ENCODE measurements around the gene HOXD9. TPM values are rescaled to one million over a fixed set of nuclear protein-coding genes. Genes with fewer than 3 reads are reported as not detected.
A peak's percentile ranks its signal among the peaks of the same experiment; 100 is the strongest.

Gene HOXD9
- total RNA-seq, 1 donor = 0.36 TPM

DNA sequence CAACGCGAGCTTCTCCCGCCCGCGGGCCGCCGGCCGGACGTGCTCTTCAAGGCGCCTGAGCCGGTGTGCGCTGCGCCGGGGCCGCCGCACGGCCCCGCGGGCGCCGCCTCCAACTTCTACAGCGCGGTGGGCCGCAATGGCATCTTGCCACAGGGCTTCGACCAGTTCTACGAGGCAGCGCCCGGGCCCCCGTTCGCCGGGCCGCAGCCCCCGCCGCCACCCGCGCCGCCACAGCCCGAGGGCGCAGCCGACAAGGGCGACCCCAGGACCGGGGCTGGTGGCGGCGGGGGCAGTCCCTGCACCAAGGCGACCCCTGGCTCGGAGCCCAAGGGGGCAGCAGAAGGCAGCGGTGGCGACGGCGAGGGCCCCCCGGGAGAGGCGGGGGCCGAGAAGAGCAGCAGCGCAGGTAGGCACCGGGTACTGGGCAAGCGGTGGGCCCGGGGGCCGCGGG, 14.8 kb upstream of the HOXD9 start:
- no peak overlapping the region for H2AFZ ChIP-seq (ENCODE audit: low read length)
- H3K36me3 ChIP-seq (ENCODE audit: insufficient read depth, low read length) = no peaks in the 10 kb centered on the region
- peaks cover 91% of the 10 kb centered on the region for H3K27me3 ChIP-seq (ENCODE audit: insufficient read depth, low read length)
- no peaks in the 10 kb centered on the region for H3K9me3 ChIP-seq (ENCODE audit: low read depth, low read length)
- H3K4me2 ChIP-seq (ENCODE audit: insufficient read depth, low read length) = no peak overlapping the region
- no peaks in the 10 kb centered on the region for H4K20me1 ChIP-seq (ENCODE audit: insufficient read depth, low read length)
- peaks cover 3% of the 10 kb centered on the region for H3K4me1 ChIP-seq (ENCODE audit: insufficient read depth, low read length)
- DNase-seq (ENCODE audit: insufficient read length, low spot score, missing footprints) = no peak
- TF ChIP-seq CTCF (IDR thresholded peaks at IDR 0.05; ENCODE audit: extremely low read depth, low read depth, low read length) = no peak
- H3K27ac ChIP-seq (ENCODE audit: low read depth, low read length) = no peak overlapping the region
- H3K4me3 ChIP-seq (ENCODE audit: insufficient read depth, low read length) = no peak overlapping the region
- no peaks in the 10 kb centered on the region for H3K79me2 ChIP-seq (ENCODE audit: insufficient read depth, low read length)

DNA sequence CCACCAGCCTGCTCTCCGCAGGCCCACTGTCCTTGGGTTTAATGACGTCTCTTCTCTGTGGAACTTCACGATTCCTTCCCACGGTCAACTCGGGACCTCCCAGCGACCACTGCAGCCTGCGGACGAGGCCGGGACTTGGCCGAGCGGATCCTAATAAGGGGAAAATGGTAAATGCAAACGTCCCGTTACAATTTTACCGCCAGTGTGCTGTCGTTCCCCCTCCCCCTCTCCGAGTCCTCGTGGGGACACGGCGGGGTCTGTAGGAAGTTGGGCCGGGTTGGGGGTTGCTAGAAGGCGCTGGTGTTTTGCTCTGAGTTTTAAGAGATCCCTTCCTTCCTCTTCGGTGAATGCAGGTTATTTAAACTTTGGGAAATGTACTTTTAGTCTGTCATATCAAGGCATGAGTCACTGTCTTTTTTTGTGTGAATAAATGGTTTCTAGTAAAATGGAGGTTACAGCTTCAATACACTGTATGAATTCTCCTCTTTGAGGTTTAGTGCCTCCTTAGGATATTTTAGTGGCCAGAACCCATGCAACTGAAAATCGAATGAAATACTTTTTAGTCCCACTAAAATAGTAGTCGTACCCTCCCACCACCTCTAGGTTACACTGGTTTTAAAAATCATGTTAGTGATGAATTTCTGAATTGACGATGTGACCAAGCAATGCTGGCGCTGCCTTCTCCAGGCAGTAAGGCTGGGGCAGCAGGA, 13.2 kb upstream of the HOXD9 start:
- no peak overlapping the region for H3K4me2 ChIP-seq (ENCODE audit: insufficient read depth, low read length)
- H3K9me3 ChIP-seq (ENCODE audit: low read depth, low read length) = no peaks in the 10 kb centered on the region
- no peak overlapping the region for H2AFZ ChIP-seq (ENCODE audit: low read length)
- no peak overlapping the region for H3K27ac ChIP-seq (ENCODE audit: low read depth, low read length)
- no peak for TF ChIP-seq CTCF (IDR thresholded peaks at IDR 0.05; ENCODE audit: extremely low read depth, low read depth, low read length)
- peaks cover 91% of the 10 kb centered on the region for H3K27me3 ChIP-seq (ENCODE audit: insufficient read depth, low read length)
- no peaks in the 10 kb centered on the region for H3K4me1 ChIP-seq (ENCODE audit: insufficient read depth, low read length)
- no peaks in the 10 kb centered on the region for H3K79me2 ChIP-seq (ENCODE audit: insufficient read depth, low read length)
- no peaks in the 10 kb centered on the region for H4K20me1 ChIP-seq (ENCODE audit: insufficient read depth, low read length)
- DNase-seq (ENCODE audit: insufficient read length, low spot score, missing footprints) = peak; percentile 80
- no peak overlapping the region for H3K4me3 ChIP-seq (ENCODE audit: insufficient read depth, low read length)
- H3K36me3 ChIP-seq (ENCODE audit: insufficient read depth, low read length) = no peaks in the 10 kb centered on the region

DNA sequence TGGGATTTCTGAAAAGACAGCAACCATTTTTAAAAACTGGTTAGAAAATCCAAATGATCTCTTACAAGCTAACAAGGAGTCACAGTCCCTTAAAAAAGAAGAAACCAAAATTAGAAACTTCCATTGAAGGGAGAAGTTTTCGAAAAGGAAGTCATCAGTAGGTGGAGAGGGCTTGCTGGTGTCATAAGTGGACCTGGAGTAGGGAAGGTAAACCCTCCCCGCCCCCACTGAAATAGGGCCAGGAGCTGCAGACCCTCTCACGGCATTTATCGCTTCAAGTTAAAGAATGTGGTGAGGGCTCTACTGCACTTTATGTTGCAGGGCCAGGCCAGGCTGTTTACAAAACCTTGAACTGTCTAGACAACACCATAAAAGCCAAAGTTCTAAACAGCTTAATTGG, 12.6 kb upstream of the HOXD9 start:
- Histone ChIP-seq H3K4me2 (ENCODE audit: insufficient read depth, low read length) (no peak overlapping the region), H3K27ac (ENCODE audit: low read depth, low read length) (no peak overlapping the region), H3K4me3 (ENCODE audit: insufficient read depth, low read length) (no peak overlapping the region), H3K79me2 (ENCODE audit: insufficient read depth, low read length) (no peaks in the 10 kb centered on the region), H2AFZ (ENCODE audit: low read length) (no peak overlapping the region), H3K27me3 (ENCODE audit: insufficient read depth, low read length) (peaks cover 91% of the 10 kb centered on the region), H3K4me1 (ENCODE audit: insufficient read depth, low read length) (no peaks in the 10 kb centered on the region), H4K20me1 (ENCODE audit: insufficient read depth, low read length) (no peaks in the 10 kb centered on the region), H3K9me3 (ENCODE audit: low read depth, low read length) (no peaks in the 10 kb centered on the region), H3K36me3 (ENCODE audit: insufficient read depth, low read length) (no peaks in the 10 kb centered on the region)
- TF ChIP-seq CTCF (IDR thresholded peaks at IDR 0.05; ENCODE audit: extremely low read depth, low read depth, low read length) = no peak
- DNase-seq (ENCODE audit: insufficient read length, low spot score, missing footprints) = no peak

DNA sequence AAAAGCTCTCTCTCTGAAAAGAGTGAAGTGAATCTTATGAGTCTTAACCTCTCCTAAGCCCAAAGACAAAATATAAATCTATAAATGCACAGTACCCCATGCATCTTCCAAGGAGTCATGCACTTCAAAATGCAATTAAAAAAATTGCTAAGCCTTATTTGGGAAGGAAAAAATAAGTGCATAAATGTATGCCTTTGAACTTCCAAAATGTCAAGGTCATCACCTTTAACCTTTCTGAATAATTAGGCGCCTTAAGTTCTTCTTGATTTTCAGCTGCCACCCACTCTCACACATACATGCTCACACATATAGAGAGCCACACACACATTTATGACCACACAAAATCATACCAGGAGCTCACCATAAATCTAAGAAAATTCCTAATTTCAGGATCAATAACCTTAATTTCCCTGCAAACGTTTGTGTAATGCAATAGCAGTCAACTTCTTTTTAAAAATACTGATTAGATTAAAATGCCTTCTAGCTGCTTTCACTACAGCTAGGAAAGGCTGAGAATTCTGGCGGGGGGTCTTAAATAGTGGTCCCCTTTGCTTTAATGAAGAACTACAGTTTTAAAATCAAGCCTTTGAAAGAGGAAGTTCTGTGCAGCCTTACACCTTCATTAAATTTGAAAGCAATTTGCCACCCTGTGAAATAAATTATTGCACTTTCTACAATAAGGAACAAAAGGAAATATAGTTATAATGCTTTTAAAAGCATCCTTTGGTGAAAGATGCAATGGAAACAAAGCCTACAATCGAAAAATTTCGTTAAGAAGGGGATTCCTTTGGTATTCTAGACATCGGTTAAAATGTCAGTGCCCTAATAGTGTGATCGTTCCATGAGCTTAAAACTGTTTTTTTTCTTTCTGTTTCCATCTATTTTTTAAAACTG, 11.9 kb upstream of the HOXD9 start:
- H4K20me1 ChIP-seq (ENCODE audit: insufficient read depth, low read length) = no peaks in the 10 kb centered on the region
- H3K36me3 ChIP-seq (ENCODE audit: insufficient read depth, low read length) = no peaks in the 10 kb centered on the region
- TF ChIP-seq CTCF (IDR thresholded peaks at IDR 0.05; ENCODE audit: extremely low read depth, low read depth, low read length) = no peak
- H3K4me1 ChIP-seq (ENCODE audit: insufficient read depth, low read length) = no peaks in the 10 kb centered on the region
- H3K27me3 ChIP-seq (ENCODE audit: insufficient read depth, low read length) = peaks cover 91% of the 10 kb centered on the region
- H2AFZ ChIP-seq (ENCODE audit: low read length) = no peak overlapping the region
- DNase-seq (ENCODE audit: insufficient read length, low spot score, missing footprints) = no peak
- no peak overlapping the region for H3K4me3 ChIP-seq (ENCODE audit: insufficient read depth, low read length)
- H3K9me3 ChIP-seq (ENCODE audit: low read depth, low read length) = no peaks in the 10 kb centered on the region
- no peaks in the 10 kb centered on the region for H3K79me2 ChIP-seq (ENCODE audit: insufficient read depth, low read length)
- no peak overlapping the region for H3K27ac ChIP-seq (ENCODE audit: low read depth, low read length)
- no peak overlapping the region for H3K4me2 ChIP-seq (ENCODE audit: insufficient read depth, low read length)
